ENCODE results near the gene BCR. TPM values are rescaled to one million over a fixed set of nuclear protein-coding genes. Genes with fewer than 3 reads are reported as not detected.

The BCR gene
- polyA plus RNA-seq, 1 donor from 2014 or later = 57.5 TPM

GRCh38 chr22:23268877-23269276, 88.6 kb downstream of the BCR start:
- TF ChIP-seq POLR2AphosphoS5 (IDR thresholded peaks at IDR 0.05) (no peak), TAF1 (IDR thresholded peaks at IDR 0.05; ENCODE audit: low read depth) (no peak), CTCF (IDR thresholded peaks at IDR 0.05; ENCODE audit: poor library complexity, severe bottlenecking) (no peak), REST (IDR thresholded peaks at IDR 0.05; ENCODE audit: borderline replicate concordance) (no peak), MXI1 (conservative IDR thresholded peaks at IDR 0.05; ENCODE audit: poor library complexity, severe bottlenecking) (no peak), RAD21 (conservative IDR thresholded peaks at IDR 0.05) (no peak), EZH2 (IDR thresholded peaks at IDR 0.05; ENCODE audit: borderline replicate concordance, insufficient read depth, low read length, poor library complexity, severe bottlenecking) (no peak), SMC3 (conservative IDR thresholded peaks at IDR 0.05; ENCODE audit: poor library complexity) (no peak), EP300 (conservative IDR thresholded peaks at IDR 0.05; ENCODE audit: poor library complexity, severe bottlenecking) (no peak)
- H2AFZ ChIP-seq (ENCODE audit: low read depth, low read length) = no peak overlapping the region
- H3K27me3 ChIP-seq (ENCODE audit: insufficient read depth, low read depth, low read length) = no peaks in the 10 kb centered on the region
- no peaks in the 10 kb centered on the region for H3K79me2 ChIP-seq (replicated peaks; ENCODE audit: insufficient read depth, low read length)
- H3K36me3 ChIP-seq (ENCODE audit: insufficient read depth, low read length) = no peaks in the 10 kb centered on the region
- H3K9me2 ChIP-seq (ENCODE audit: insufficient read depth, low read length) = no peaks in the 10 kb centered on the region
- H3K4me2 ChIP-seq (ENCODE audit: low read length) = no peak overlapping the region
- no peak overlapping the region for H3K27ac ChIP-seq (ENCODE audit: low read length)
- H3K4me3 ChIP-seq (ENCODE audit: low read length) = no peak overlapping the region
- H3K9me3 ChIP-seq (ENCODE audit: low read length) = no peaks in the 10 kb centered on the region
- H4K20me1 ChIP-seq (ENCODE audit: insufficient read depth) = no peaks in the 10 kb centered on the region
- H3K9ac ChIP-seq (ENCODE audit: low read length) = no peak overlapping the region
- H3F3A ChIP-seq (ENCODE audit: insufficient read depth, low read length, poor library complexity, severe bottlenecking) = no peaks in the 10 kb centered on the region

- H2AFZ ChIP-seq (ENCODE audit: low read depth, low read length) = no peak overlapping the region
- H3K79me2 ChIP-seq (replicated peaks; ENCODE audit: insufficient read depth, low read length) = no peaks in the 10 kb centered on the region
- no peaks in the 10 kb centered on the region for H4K20me1 ChIP-seq (ENCODE audit: insufficient read depth)
- H3K9me3 ChIP-seq (ENCODE audit: low read length) = no peaks in the 10 kb centered on the region
- no peak overlapping the region for H3K9ac ChIP-seq (ENCODE audit: low read length)
- no peak for TF ChIP-seq SMC3 (conservative IDR thresholded peaks at IDR 0.05; ENCODE audit: poor library complexity)
- no peak for TF ChIP-seq EP300 (conservative IDR thresholded peaks at IDR 0.05; ENCODE audit: poor library complexity, severe bottlenecking)
- TF ChIP-seq POLR2AphosphoS5 (IDR thresholded peaks at IDR 0.05) = no peak
- TF ChIP-seq MXI1 (conservative IDR thresholded peaks at IDR 0.05; ENCODE audit: poor library complexity, severe bottlenecking) = no peak
- TF ChIP-seq REST (IDR thresholded peaks at IDR 0.05; ENCODE audit: borderline replicate concordance) = no peak
- TF ChIP-seq RAD21 (conservative IDR thresholded peaks at IDR 0.05) = no peak
- no peak for TF ChIP-seq CTCF (IDR thresholded peaks at IDR 0.05; ENCODE audit: poor library complexity, severe bottlenecking)
- TF ChIP-seq TAF1 (IDR thresholded peaks at IDR 0.05; ENCODE audit: low read depth) = no peak
- TF ChIP-seq EZH2 (IDR thresholded peaks at IDR 0.05; ENCODE audit: borderline replicate concordance, insufficient read depth, low read length, poor library complexity, severe bottlenecking) = no peak
- H3K4me3 ChIP-seq (ENCODE audit: low read length) = no peak overlapping the region
- H3K27ac ChIP-seq (ENCODE audit: low read length) = no peak overlapping the region
- H3K36me3 ChIP-seq (ENCODE audit: insufficient read depth, low read length) = no peaks in the 10 kb centered on the region
- no peaks in the 10 kb centered on the region for H3K27me3 ChIP-seq (ENCODE audit: insufficient read depth, low read depth, low read length)
- no peak overlapping the region for H3K4me2 ChIP-seq (ENCODE audit: low read length)
- no peaks in the 10 kb centered on the region for H3K9me2 ChIP-seq (ENCODE audit: insufficient read depth, low read length)
- H3F3A ChIP-seq (ENCODE audit: insufficient read depth, low read length, poor library complexity, severe bottlenecking) = no peaks in the 10 kb centered on the region
Observed at GRCh38 chr22:23269441-23270211, 89.3 kb downstream of the BCR start.
